IPS DF 19.7 (cell line): ENCODE data around the gene NPEPL1.
"Not testable (repeated sequence)": the region's sequence is repeated elsewhere in the genome, so short reads cannot be mapped to it uniquely, and the experiment has no call there.

Source experiments
- DNase-seq: peaks from one replicate; pipeline ENCODE4 v3.0.0-alpha.2; 2013; ENCODE audit warnings: low read depth, low spot score

NPEPL1 gene

DNA sequence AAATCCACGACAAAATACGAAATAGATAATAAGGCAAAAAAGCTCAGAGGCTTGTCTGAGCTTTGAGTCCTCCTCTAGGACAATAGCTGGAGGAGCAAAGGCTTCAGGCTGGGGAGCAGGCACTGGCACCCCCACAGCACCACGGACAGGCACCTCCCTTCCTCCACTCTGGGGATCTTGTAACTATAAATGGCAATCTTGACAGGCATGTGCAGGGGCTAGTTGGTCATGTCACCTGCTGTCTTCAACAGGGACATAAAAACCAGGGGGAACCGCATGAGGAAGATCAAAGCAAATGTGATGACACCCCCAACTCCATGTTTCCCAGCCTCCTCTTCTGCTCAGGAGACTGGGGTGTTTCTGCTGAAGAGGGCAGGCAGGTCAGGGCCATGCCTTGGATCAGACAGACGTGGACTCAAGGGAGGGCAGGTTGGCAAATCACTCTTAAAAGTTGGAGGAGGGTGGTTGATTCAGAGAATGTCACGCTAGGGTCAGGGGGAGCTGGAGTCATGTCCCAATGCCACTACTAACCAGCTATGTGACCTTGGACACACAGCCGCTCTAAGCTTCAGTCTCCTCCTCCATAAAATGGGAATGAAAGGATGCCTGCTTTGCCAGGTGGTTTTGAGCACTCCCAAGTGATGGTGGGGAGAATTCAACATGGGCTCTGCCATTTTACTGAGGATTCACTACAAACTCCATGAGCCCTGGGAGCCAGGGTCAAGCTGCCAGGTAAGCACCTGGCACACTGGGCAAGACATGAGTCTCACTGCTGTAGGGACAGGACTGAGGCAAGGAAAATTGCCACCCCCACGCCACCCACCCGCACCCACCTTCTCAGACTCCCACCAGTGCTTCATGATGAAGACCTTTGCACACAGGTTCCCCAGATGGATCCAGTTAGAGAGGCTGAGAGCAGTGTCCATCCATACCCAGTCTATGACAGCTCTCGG, 48.0 kb downstream of the NPEPL1 start:
- DNase-seq = no peak

DNA sequence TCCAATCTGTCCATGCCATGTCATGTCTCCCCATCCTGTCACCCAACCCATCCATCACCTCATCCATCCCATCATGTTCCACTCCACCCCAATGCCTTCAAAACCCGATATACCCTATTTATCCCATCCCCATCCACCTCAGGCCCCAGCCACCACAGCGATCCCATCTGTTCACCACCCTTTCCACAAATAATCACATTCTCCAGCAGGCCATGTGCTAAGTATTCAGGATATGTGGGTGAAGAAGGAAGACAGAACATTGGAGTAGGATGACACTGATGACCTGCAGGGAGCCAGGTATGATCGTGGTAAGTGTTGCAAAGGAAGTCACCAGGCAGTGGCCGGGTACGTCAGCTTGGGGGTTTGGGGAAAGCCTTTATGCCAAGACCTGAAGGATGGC, 48.8 kb downstream of the NPEPL1 start:
- no peak for DNase-seq

DNA sequence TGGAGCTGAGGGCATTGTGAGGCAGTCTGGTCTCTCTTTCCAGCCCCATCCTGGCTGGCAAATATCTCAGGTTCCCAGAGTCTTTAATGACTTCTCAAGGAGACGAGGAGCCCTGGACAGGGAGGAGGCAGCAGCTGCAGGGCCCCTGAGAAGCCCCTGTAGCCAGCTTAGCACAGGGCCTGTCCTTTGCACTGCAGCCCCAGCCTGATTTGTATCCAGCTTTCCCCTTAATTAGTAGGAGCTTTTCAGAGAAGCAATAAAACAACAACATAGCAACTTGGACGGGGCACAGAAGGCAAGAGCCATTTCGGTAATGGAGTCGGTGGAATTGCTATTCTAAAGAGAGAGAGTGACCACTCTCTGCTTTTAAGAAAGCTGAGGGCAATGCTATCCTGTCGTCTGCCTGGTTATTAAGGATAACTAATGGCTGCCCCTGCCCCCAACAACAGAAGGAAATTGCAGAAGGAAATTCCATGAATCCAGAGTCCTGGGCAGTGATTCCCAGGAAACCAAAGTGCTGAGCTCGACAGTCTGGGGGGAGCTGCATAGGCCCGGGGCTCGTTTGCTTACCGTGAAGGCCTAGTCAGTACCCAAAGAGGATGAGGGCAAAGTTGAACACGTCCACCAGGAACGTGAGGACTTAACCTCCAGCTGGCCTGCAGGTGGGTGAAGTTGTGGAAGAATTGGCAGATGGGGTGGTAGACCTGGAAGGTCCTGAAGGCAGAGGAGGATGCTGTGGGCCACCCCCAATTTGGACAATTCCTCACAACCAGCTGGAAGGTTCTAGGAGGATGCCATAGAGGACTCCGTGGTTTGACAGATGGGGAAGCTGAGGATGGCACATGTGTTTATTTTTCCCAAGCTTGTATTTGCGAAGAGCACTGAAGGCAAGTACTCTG, 50.3 kb downstream of the NPEPL1 start:
- DNase-seq = no peak

DNA sequence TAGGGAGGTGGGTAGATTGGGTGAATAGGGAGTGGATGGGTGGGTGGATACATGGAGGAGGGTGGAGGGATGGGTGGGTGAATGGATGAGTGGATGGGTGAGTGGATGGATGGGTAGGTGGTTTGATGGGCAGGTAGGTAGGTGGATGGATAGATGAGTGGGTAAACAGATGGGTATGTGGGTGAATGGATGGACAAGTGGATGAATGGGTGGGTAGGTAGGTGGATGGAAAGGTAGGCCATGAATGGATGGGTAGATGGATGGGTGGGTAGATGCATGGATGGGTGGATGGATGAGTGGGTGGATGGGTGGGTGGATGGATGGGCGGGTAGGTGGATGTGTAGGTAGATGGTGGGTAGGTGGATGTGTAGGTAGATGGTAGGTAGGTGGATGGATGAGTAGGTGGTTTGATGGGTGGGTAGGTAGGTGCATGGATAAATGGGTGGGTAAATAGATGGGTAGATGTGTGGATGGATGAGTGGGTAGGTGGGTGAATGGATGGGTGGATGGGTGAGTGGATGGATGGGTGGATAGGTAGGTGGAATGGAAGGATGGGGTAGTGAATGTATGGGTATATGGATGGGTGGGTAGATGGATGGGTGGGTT, 51.4 kb downstream of the NPEPL1 start:
- DNase-seq = no peak

DNA sequence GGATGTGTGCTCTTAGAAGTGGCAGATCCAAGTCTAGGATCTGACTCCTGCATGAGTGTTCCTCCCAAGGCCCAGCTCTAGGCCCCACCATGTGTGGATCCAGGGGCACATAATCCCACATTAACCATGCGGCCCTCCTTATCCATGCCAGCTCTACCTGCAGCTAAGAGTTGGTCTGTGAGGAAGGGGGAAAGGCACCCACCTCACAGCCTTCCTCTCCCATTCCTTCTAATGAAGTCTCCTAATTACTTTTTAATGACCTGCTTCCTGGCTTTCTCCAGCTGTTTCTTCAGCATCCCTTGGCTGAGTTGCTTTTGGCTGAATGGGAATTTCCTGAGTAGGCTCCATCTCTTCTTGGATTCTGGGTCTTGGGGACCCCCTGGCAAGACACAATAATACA, 52.2 kb downstream of the NPEPL1 start:
- DNase-seq = no peak

DNA sequence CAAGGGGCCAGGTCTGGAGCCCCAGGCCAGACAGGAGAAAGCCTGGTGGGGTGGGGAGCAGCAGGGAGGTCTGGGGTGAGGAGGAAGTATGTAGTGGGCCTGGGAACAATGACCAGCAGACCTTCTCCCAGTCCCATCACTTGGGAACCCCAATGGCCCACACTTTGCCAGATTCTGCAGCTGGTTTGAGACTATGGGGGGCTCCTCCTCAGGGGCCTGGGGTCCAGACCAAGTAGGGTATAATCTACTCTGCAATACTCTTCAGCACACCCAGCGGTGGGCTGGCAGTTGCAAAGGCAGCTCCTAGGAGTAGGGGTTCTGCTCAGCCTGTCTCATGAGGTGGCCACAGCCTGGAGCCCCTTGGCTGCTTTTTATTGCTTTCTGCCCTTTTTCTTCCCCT, 52.8 kb downstream of the NPEPL1 start:
- no peak for DNase-seq

DNA sequence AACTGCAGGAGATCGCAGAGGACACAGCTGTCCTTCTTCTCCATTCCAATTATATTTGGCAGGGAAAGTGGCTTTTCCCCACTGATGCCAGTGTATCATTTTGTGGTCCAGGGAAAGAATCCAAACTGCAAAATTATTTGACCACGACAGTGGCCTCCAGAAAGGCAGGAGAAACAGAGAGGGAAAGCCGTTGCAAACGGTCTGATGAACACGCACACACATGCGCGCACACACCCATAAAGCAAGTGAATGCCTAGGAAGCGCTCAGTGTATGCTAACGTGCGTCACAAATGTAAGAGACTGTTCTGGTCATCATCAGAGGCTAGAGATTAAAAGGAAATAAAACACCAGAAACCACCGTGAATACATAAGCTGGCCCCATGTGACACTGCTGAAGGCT, 54.0 kb downstream of the NPEPL1 start:
- no peak for DNase-seq

DNA sequence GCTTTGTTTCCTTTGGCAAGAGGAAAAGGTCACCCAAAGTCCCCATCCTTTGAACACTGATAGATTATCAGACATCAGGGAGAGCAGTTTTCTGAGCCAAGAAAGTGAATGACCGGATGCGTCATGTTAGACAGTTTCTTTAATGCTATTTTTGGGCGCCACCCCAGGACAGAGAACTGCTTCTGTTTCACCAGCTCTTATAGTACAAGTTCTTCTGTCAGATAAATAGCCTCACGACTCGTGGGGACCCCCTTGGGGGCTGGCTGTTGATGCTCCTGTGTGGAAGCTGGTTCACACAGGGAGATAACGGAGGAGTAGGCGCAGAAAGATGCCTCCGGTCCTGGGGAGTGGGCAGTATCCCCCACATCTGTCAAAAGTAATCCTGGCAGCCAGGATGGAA, 54.6 kb downstream of the NPEPL1 start:
- DNase-seq = no peak

DNA sequence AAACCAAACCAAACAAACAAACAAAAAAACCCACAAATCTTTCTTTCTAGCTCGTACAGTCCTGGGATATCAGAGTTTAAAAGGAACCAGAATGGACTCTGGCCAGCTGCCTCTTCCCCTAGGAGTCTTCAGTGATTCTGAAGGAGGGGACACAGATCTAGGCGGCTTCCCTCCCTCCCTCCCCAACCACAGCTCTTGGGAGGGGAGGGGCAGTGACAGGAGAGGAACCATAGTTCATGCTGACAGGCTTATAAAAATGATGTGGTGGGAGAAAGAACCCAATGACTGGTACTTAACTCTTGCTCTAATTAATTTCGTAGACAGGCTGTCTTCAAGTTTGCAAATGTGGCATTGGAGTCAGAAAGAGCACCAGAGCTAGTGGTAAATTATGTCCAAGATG, 56.0 kb downstream of the NPEPL1 start:
- DNase-seq = no peak

DNA sequence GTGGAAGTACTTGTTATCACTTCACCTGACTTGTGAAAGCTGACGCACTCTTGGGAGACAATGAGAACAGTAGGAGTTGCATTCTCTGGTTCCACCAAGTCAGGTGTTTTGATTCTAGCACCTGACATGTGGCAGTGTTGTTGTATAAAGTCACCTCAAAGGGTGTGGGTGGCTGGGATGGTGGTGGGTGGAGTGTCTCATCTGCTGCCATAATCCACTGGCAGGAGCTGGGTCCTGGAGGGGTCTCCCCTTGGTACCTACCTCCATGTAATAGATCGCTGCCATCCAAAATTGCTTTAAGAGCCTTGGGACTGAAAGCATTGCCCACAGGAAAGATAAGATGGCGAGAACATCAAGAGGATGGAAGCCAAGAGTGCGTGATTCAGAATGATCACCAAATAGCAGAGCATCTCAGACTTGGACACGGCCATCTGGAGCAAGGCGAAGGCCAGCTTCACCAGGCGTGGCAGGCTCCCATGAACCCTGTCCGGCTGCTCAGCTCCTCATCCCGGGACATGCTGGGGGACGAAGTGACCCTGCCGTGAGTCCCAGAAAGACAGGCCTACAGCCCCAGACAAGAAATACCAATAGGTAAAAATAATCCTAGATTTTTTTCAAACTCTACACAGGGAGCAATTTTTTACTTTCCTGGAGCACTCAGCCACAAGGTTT, 56.6 kb downstream of the NPEPL1 start:
- no peak for DNase-seq

DNA sequence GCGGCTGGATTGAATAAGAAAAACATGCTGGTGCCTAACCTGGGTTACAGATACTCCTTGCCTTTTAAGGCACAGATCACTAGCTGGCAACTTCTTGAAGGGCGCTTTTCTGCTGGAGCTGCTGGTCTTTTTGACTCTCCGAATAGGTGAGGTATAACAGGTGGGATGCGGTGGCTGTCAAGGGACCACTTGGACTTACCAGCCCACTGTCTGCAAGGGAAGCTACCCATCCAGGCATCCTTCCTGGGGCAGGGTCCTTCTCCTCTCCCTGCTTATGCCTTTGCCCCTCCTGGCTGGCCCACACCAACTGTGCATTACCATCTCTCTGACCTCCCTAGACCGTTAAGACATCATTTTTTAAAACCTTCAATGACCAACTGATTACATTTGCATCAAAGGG, 57.4 kb downstream of the NPEPL1 start:
- no peak for DNase-seq

DNA sequence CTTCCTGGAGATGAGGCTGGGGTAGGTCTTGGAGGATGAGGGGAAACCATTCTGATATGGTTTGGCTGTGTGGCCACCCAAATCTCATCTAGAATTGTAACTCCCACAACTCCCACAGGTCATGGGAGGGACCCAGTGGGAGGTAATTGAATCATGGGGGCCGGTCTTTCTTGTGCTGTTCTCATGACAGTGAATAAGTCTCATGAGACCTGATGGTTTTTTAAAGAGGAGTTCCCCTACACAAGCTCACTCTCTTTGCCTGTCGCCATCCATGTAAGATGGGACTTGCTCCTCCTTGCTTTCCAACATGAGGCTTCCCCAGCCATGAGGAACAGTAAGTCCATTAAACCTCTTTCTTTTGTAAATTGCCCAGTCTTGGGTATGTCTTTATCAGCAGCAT, 58.1 kb downstream of the NPEPL1 start:
- not testable (repeated sequence) for DNase-seq

DNA sequence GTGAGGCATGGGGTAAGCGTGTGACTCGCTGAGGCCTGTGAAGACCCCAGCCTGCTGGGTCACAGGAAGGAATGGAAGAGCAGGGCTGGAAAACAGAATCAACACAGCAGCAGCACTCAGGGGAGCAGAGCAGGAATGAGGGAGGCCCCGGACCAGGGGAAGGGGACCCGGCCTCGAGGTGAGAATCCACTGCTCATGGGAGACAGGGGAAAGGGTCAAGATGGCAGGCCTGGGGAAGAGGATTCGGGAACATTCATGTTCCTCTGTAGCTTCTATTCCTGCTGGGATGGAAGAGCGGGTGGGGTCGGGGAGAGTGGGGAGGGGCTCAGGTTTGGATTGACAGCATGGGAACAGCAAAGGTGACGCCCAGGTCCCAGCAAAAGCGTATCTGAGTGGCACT, 59.4 kb downstream of the NPEPL1 start:
- no peak for DNase-seq

DNA sequence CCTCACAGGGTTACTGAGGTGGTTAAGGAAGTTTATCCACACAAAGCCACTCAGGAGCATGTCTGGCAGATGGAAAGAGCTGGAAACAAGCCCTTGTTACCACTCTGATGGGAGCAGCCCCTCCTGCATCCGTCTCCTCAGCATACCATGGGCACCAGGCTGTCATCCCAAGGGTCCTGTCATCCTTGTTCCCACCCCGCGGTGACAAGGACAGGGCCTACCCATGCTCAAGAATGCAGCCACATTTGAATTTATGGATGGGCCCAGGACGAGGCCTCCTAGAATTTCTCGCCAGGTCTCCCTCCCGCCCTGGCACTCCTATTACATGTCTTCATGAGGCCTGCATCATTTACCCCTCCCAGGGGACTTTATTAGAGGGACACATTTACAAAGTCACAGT, 60.0 kb downstream of the NPEPL1 start:
- DNase-seq = no peak

DNA sequence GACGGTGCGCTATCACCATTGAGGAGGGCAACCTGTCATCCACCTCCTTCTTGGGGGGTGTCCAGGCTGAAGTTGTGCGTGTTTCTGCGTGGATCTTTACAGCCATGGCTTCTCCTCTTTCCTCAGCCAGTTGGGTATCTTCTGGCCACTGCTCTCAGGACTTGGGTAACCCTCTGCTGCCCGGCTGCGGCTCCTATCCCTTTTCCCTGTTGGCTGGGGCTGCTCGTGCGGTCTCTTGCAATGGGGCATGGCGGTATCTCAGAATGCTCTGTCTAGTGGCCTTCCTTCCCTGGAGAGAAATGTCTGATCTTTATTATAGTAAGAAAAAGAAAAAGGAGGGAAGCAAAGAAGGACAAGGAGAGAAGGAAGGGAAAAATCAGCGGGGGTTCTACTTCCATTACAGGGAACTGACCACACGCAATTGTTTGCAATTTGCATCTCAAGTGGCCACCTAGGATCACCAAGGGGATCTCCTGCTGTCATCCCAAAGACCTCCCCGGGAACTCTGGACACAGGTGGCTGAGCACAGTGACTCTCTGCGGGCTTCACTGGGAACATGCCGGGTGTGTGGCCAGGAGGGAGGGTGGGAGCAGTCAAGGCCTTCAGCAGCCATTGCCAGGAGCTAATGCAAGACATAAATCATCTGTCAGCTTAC, 60.8 kb downstream of the NPEPL1 start:
- peak; percentile 85 for DNase-seq

DNA sequence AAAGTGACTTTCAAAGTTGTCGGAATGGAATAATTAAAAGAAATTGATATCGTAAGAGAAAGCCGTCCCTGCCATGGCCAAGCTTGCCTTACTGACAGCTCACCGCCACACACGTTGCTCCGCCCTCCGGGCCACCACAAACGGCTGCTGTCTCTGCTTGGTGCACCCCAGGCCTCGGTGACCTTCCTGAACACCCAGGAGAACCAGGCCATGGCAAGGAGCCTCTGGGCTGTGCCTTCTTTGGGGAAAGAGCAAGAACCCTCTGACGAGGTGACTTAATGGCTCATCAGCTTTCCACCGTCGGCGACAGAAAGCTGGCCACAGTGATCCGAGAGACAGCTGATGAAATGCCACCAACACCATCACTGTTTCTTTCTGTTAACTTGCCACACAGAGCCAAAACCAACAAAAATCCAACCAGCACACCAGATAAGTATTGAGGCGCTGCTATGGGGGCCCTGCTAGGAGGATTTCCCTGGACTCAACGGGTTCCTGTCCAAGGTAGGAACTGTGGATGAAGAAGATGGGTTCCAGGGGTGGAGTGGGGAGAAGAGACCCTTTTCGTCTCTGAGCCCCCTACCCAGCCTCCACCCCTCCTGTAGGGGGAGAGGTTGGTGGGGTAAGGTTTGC, 61.4 kb downstream of the NPEPL1 start:
- DNase-seq = no peak

DNA sequence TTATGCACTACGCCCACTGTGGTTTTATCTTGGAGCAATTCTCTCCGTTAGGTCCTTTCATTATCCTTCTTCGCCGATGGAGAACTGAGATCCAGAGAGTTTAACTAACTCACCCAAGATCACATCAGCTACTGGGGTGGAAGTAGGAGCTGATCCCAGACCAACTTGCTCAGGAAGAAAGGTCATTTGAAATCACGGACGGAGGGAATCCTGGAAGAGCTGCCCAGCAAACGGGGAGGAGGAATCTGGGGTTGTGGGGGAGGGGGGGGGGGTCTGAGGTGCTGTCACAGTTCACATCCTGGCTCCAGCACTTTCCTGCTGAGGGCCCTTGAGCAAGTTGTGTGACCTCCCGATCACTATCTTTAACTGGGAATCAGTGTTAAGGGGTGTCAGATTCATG, 62.0 kb downstream of the NPEPL1 start:
- no peak for DNase-seq

DNA sequence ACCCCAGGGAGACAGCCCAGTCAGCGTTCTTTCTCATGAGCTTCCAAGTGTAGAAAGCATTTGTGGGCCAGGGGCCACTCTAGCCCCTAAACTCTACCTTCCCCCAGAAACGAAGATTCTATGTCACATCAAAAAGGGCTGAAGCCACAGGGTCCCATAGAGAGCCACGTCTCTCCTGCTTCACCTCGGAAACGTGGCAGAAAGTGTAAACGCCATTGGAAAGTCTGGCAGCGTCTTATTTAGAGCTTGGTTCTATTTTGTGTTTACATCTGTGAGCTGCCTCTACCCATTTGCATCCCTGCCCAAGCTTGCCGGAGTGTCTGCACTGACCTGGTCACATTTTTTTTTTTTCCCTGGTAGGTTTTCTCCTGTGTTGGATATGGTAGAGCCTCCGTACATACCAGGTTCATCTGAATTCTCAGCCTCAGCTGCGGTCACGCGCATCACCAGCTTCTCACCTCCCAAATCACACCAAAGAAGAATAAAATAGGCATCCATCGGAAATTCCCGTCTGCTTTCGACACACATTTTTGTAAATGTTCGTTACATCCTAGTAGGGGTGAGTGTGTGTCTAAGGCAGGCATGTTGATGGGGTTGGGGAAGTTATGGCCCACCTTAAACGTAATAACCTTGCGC, 62.6 kb downstream of the NPEPL1 start:
- DNase-seq = no peak

DNA sequence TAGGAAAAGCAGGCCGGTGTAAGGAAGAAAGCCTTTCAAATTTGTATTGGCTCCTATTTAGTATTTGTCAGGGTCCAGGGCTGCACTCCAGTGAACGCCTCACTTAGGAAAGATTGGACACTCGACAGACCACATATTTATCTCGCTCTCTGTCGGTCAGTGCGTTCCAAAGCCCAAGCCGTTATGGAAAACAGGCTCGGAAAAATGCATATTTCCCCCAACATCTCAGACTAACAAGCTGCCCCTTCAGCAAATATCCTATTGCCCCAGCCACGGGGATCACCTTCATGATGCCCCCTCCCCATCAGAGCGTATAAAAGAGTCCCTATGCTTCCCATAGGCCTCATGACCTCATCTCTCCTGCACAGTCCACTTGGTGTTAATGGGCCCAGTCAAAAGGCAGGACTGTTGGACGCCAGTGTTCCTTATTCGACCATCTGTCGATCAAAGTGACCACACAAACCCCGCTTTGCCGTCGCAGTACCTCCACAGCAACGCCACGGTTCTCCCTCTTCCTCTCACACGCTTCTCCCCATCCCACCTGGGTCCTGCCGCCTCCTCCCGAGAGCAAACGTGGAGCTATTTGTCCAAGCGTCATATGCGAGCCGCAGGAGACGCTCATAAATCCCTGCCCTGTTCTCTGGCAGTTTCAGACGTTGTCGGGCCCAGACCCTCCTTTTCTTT, 63.3 kb downstream of the NPEPL1 start:
- DNase-seq = no peak

DNA sequence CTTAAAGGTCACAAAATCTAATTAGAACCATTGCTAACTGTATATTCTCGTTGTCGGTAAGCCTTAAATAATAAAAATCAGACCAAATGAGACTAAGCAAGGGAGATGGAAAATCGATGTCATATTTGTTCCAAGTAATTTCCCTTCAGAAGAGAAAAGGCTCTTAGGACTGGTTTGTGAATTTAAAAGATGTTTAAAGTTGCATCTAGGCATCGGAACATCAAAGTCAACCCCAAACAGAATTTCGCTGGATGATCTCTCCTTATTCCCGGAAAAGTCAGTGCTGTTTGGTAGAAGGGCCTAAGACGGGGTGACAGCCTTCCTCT, 63.8 kb downstream of the NPEPL1 start:
- no peak for DNase-seq
